Hindlimb muscle (tissue), 1 donor: Measurements from ENCODE around the gene APC. TPM values are rescaled to one million over a fixed set of nuclear protein-coding genes. Genes with fewer than 3 reads are reported as not detected.
"Not testable (repeated sequence)": the region's sequence is repeated elsewhere in the genome, so short reads cannot be mapped to it uniquely, and the experiment has no call there.

Experiments
- DNase-seq: peaks from one replicate; pipeline ENCODE4 v3.0.0-alpha.2; 2013
- polyA plus RNA-seq: library from polyadenylated mRNA; unstranded; fragments of 120-200 nt; gene quantifications from one replicate; pipeline ENCODE4 v1.2.1, GENCODE V29; 2013; ENCODE audit not compliant: insufficient read length

The APC gene
- polyA plus RNA-seq, 1 donor = 29.4 TPM

DNA sequence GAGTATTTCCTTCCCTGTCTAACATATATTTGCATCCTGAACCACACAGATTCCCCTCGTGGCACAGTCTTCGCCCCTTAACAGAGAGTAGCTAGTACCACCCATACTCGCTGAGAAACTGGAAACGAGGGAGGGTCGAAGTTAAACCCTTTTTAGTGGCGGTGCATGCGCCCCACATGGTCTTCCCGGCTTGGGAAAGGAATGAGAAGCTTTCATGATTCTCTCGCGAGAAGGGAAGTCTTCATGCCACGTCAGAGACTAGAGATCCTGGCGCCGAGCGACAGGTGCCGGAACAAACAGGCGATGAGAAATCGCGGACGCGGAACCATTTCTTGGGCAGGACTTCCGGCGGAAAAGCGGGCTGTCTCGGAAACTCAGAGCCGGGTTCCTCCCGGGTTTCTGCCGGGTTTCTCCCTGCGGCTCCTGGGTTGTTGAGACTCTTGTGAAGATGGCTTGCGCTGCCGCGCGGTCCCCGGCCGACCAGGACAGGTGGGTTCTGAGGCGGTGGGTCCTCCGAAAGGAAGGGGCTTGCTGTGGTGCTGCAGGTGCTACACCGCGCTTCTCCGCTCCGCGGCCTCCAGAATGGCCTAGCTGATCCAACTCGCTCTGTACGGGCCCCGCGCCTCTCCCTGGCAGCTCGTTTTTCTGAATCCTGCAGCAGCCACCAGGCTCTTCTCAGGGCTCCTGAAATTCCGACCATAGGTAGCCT is 123.4 kb downstream of the APC start, which contains the start of gene SRP19:
Gene SRP19, plus strand, starts transcription at position 359 of the 709 bp plus-strand sequence. Its CDS starts 90 bp downstream, at position 449.
- peak; percentile 97 for DNase-seq

DNA sequence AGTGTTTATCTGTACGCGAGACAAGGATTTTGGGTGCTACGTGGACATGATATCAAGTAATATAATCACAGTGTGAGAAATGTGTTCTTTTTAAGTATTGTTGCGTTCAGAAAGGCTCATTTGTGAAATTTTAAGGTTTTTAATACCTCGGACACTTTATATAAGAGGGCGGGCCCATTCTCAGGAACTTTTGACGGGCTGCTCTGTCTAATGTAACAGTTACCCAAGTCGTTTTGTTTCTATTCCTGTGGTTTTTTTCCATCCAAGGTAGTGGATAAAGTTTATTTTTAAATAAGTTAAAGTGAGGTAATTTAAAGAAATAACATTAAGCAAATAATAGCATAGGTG is 123.9 kb downstream of the APC start:
- no peak for DNase-seq

GRCh38 chr5:112862085-112862484 is 124.4 kb downstream of the APC start:
- no peak for DNase-seq

- no peak for DNase-seq
Measured at GRCh38 chr5:112863549-112863948, 125.9 kb downstream of the APC start.

DNA sequence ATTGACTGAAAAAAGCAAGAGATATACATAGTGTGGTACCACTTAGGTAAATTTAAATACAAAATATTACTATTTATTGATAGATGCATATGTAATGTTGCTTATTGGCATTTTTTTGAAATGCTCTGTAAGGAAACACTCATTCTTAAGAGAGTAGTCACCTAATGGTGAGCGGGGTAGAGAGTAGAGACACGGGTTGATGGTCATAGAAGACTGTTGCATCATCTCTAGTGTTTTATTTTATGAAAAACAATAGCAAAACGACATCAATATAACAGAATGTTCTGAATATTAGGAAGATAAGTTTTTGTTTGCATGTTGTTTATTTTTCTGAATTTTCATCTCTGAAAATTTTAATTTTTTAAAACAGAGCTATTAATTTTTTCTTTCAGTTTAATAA is 127.4 kb downstream of the APC start:
- DNase-seq = no peak

DNA sequence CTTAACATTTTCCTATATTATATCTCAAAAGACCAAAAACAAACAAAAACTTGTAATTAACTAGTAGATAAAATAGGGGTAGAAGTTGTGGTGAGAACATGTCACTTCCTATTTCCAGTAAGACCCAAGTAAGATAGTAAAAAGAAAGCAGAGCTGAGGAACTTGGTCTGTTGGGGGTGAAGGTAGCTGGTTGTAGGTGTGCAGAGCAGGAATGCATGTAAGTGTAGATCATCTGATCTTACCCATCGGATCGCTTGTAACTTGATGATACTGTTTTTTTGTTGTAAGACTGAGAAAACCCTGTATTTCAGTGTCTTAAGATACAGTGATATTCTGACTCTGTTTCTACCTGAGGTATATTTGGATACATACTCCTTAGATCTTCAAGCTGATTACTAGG is 129.1 kb downstream of the APC start:
- no peak for DNase-seq

DNA sequence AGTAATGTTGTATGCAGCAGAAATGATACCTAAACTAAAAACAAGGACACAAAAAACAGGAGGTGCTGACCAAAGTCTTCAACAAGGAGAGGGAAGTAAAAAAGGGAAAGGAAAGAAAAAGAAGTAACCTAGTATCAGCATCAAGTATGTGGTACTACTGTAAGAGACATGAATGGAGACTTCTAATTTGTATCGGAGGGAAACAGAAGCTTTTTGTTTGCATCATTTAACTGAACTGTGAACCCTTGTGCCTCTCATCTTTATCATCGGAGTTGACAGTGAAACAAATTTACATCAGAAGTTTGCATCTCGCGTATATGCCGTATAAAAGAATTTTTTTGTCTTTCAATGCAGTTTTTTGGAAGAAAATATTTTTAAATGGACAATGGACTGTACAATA is 129.7 kb downstream of the APC start:
- DNase-seq = no peak

GRCh38 chr5:112869948-112870347 is 132.3 kb downstream of the APC start:
- no peak for DNase-seq

- DNase-seq = no peak
Measured at GRCh38 chr5:112870966-112871365, 133.3 kb downstream of the APC start.

GRCh38 chr5:112876362-112876761 is 138.7 kb downstream of the APC start:
- no peak for DNase-seq

GRCh38 chr5:112878101-112878500 is 140.4 kb downstream of the APC start:
- DNase-seq = no peak

- no peak for DNase-seq
Measured at GRCh38 chr5:112878760-112879159, 141.1 kb downstream of the APC start.

GRCh38 chr5:112880219-112880964 is 142.7 kb downstream of the APC start:
- DNase-seq = peak; percentile 25

- no peak for DNase-seq
Measured at GRCh38 chr5:112883192-112883591, 145.5 kb downstream of the APC start.

- DNase-seq = no peak
Measured at GRCh38 chr5:112885001-112885400, 147.3 kb downstream of the APC start.

- DNase-seq = no peak
Measured at GRCh38 chr5:112886975-112887374, 149.3 kb downstream of the APC start.

DNA sequence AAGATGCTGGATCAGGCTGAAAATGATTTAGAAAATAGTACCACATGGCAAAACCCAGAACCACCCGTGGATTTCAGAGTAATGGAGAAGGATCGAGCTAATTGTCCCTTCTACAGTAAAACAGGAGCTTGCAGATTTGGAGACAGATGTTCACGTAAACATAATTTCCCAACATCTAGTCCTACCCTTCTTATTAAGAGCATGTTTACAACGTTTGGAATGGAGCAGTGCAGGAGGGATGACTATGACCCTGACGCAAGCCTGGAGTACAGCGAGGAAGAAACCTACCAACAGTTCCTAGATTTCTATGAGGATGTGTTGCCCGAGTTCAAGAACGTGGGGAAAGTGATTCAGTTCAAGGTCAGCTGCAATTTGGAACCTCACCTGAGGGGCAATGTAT is 154.4 kb downstream of the APC start:
- DNase-seq = not testable (repeated sequence)

GRCh38 chr5:112892776-112893175 is 155.1 kb downstream of the APC start:
- no peak for DNase-seq

DNA sequence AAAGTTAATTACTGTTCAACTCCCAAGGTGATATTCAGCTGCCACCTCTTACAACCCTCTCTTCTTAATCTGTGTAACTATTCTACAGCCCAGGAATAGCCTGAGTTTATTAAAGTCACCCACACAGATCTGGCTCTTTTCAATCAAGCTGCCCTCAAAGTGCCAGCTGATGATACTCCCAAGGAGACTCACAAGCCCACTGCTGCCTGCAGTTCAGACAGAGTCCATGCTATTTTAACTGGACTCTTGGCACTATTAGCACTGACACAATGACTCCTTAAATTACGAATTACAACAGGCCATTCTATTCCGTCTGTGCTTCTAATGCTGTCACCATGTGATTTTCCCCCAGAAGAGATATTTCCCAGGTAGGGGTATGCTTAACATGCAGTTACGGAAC is 158.0 kb downstream of the APC start:
- DNase-seq = no peak

Other genes starting within 250 kb of the APC start
- 50.3 TPM for gene SRP19, start 123.4 kb downstream of the APC start, polyA plus RNA-seq
- gene REEP5, start 184.3 kb downstream of the APC start, polyA plus RNA-seq = 67.5 TPM
- 23.5 TPM for gene DCP2, start 238.9 kb downstream of the APC start, polyA plus RNA-seq